GM21447 (cell line): Measurements from ENCODE around the gene SLC39A11.
"Not testable (repeated sequence)": the region's sequence is repeated elsewhere in the genome, so short reads cannot be mapped to it uniquely, and the experiment has no call there.

ENCODE experiments used
- ATAC-seq: cut with Tn5 transposase; IDR thresholded peaks from one replicate; pipeline ENCODE4 v1.9.1; 2021; ENCODE audit not compliant: unreplicated experiment

The SLC39A11 gene

GRCh38 chr17:73013816-73014663 is 78.4 kb downstream of the SLC39A11 start:
- no peak for ATAC-seq

- ATAC-seq: no peak
These were observed 79.2 kb downstream of the SLC39A11 start for GRCh38 chr17:73013301-73013700.

- no peak for ATAC-seq
These were observed 81.4 kb downstream of the SLC39A11 start for GRCh38 chr17:73011016-73011486.

GRCh38 chr17:73010414-73010813 is 82.1 kb downstream of the SLC39A11 start:
- ATAC-seq: no peak

GRCh38 chr17:73007407-73007806 is 85.1 kb downstream of the SLC39A11 start:
- no peak for ATAC-seq

- ATAC-seq: no peak
These were observed 87.1 kb downstream of the SLC39A11 start for GRCh38 chr17:73005360-73005759.

GRCh38 chr17:73003487-73003886 is 89.0 kb downstream of the SLC39A11 start:
- ATAC-seq: no peak

GRCh38 chr17:73000832-73001231 is 91.7 kb downstream of the SLC39A11 start:
- ATAC-seq: no peak

GRCh38 chr17:72999474-72999873 is 93.0 kb downstream of the SLC39A11 start:
- not testable (repeated sequence) for ATAC-seq

- ATAC-seq: no peak
These were observed 94.1 kb downstream of the SLC39A11 start for GRCh38 chr17:72998343-72998742.

GRCh38 chr17:72997559-72997958 is 94.9 kb downstream of the SLC39A11 start:
- no peak for ATAC-seq

GRCh38 chr17:72996791-72997190 is 95.7 kb downstream of the SLC39A11 start:
- ATAC-seq: no peak

GRCh38 chr17:72995008-72995656 is 97.4 kb downstream of the SLC39A11 start:
- ATAC-seq: no peak

- ATAC-seq: not testable (repeated sequence)
These were observed 99.6 kb downstream of the SLC39A11 start for GRCh38 chr17:72992783-72993467.

- no peak for ATAC-seq
These were observed 100.8 kb downstream of the SLC39A11 start for GRCh38 chr17:72991651-72992050.

- no peak for ATAC-seq
These were observed 103.3 kb downstream of the SLC39A11 start for GRCh38 chr17:72989074-72989610.

GRCh38 chr17:72988451-72988850 is 104.0 kb downstream of the SLC39A11 start:
- ATAC-seq: no peak

- no peak for ATAC-seq
These were observed 105.3 kb downstream of the SLC39A11 start for GRCh38 chr17:72987166-72987565.

GRCh38 chr17:72985882-72986720 is 106.4 kb downstream of the SLC39A11 start:
- peak; percentile 83 for ATAC-seq

- ATAC-seq: no peak
These were observed 107.6 kb downstream of the SLC39A11 start for GRCh38 chr17:72984926-72985325.
